ENCODE results near the gene HTR3E. TPM values are rescaled to one million over a fixed set of nuclear protein-coding genes. Genes with fewer than 3 reads are reported as not detected.

Gene HTR3E
- polyA plus RNA-seq, 2 of the 4 experiments (the other 2 are of a cell fraction) = not detected

DNA sequence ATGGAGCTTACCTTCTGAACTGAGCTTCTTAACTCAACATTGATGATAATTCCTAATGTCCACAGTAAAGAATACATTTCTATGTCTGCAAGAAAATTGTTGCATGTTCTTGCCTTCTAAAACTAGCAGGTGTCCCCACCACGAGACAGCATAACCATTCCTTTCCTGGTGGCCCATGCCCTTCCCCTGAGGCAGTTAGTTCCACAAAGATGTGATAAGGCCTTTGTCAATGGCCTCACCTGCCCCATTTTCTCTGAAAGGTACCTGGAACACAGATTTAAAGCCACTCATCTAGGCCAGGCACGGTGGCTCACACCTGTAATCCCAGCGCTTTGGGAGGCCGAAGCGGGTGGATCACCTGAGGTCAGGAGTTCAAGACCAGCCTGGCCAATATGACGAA is 21.0 kb upstream of the HTR3E start:
- CTCF ChIA-PET = interaction anchor here (0.5 to 1.5 kb wide), 3 partner anchors 33 to 293 kb away, joined by 3 read pairs; partner anchors contain the start of gene EIF2B5
- no peak for ATAC-seq
- DNase-seq (ENCODE audit: low read depth in 1 of 2, low spot score in 1 of 2) = no peak

DNA sequence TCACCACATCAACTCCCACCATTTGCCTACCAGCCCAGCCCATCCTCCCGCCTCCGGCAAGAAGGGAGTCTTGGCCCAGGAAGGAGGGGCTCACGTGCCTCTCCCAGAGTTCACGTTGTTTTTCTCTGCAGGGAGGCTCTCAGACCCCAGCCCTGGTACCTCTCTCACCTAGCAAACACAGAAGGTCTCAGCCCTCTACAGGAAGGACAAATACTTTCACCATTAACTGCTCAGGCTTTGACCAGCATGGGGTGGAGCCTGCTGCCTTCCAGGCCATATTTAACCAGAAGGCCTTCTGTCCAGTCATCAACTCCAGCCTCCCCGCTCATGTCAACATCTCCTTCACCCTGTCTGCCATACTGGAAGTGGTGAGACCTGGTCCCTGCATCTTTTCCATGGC is 19.0 kb upstream of the HTR3E start:
- no peak for TF ChIP-seq GATA3 (IDR thresholded peaks at IDR 0.05; ENCODE audit: borderline replicate concordance)
- TF ChIP-seq RFX5 (IDR thresholded peaks at IDR 0.05) = no peak
- TF ChIP-seq EP300 (IDR thresholded peaks at IDR 0.05) = no peak
- TF ChIP-seq ZNF302 (CRISPR knock-in tag; IDR thresholded peaks at IDR 0.05) = no peak
- no peak for TF ChIP-seq FOSB (CRISPR knock-in tag; IDR thresholded peaks at IDR 0.05)
- no peak for TF ChIP-seq ZSCAN20 (CRISPR knock-in tag; IDR thresholded peaks at IDR 0.05)
- no peak for TF ChIP-seq JUN (IDR thresholded peaks at IDR 0.05)
- TF ChIP-seq PHF8 (IDR thresholded peaks at IDR 0.05; ENCODE audit: borderline replicate concordance, low read depth) = no peak
- no peak for TF ChIP-seq CHD2 (IDR thresholded peaks at IDR 0.05; ENCODE audit: low read length, partially characterized antibody)
- no peak for FAIRE-seq
- Histone ChIP-seq H3K27ac (no peak overlapping the region), H3K9me3 (no peaks in the 10 kb centered on the region), H3K4me1 (no peaks in the 10 kb centered on the region), H3K4me2 (no peak overlapping the region), H3K4me3 (no peak overlapping the region)
- 49% methylated on average over 5 of the region's 5 CpGs for WGBS (ENCODE audit: missing lambda C conversion rate)
- CTCF ChIA-PET = no interaction called here
- DNase-seq (ENCODE audit: low read depth in 1 of 2, low spot score in 1 of 2) = no peak
- POLR2A ChIA-PET = no interaction called here
- ATAC-seq = no peak

More for the DNA sequence above, 21.0 kb upstream of the HTR3E start:
- TF ChIP-seq PHF8 (IDR thresholded peaks at IDR 0.05; ENCODE audit: borderline replicate concordance, low read depth) (no peak), SREBF2 (IDR thresholded peaks at IDR 0.05) (no peak), RAD21 (conservative IDR thresholded peaks at IDR 0.05 in 1 of 2, IDR thresholded peaks at IDR 0.05 in 1 of 2) (no peak), FOXS1 (CRISPR knock-in tag; IDR thresholded peaks at IDR 0.05) (no peak), ZSCAN20 (CRISPR knock-in tag; IDR thresholded peaks at IDR 0.05) (no peak), RFX5 (IDR thresholded peaks at IDR 0.05) (no peak), CHD4 (IDR thresholded peaks at IDR 0.05; ENCODE audit: borderline replicate concordance) (no peak), MYC (IDR thresholded peaks at IDR 0.05; ENCODE audit: borderline replicate concordance, low read length) (no peak), HOXA7 (CRISPR knock-in tag; IDR thresholded peaks at IDR 0.05) (no peak), CBX2 (IDR thresholded peaks at IDR 0.05; ENCODE audit: borderline replicate concordance, low read depth) (no peak), KDM1A (IDR thresholded peaks at IDR 0.05; ENCODE audit: low read depth) (no peak), MAZ (IDR thresholded peaks at IDR 0.05; ENCODE audit: borderline replicate concordance, low read depth, low read length) (no peak), JUNB (IDR thresholded peaks at IDR 0.05) (no peak)
- TF ChIP-seq, protein P1, sequence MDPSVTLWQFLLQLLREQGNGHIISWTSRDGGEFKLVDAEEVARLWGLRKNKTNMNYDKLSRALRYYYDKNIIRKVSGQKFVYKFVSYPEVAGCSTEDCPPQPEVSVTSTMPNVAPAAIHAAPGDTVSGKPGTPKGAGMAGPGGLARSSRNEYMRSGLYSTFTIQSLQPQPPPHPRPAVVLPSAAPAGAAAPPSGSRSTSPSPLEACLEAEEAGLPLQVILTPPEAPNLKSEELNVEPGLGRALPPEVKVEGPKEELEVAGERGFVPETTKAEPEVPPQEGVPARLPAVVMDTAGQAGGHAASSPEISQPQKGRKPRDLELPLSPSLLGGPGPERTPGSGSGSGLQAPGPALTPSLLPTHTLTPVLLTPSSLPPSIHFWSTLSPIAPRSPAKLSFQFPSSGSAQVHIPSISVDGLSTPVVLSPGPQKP (IDR thresholded peaks at IDR 0.05; ENCODE audit: low read depth, low read length) = no peak
- TF ChIP-seq, protein P2, sequence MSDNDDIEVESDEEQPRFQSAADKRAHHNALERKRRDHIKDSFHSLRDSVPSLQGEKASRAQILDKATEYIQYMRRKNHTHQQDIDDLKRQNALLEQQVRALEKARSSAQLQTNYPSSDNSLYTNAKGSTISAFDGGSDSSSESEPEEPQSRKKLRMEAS (IDR thresholded peaks at IDR 0.05) = no peak
- TF ChIP-seq, protein P3, sequence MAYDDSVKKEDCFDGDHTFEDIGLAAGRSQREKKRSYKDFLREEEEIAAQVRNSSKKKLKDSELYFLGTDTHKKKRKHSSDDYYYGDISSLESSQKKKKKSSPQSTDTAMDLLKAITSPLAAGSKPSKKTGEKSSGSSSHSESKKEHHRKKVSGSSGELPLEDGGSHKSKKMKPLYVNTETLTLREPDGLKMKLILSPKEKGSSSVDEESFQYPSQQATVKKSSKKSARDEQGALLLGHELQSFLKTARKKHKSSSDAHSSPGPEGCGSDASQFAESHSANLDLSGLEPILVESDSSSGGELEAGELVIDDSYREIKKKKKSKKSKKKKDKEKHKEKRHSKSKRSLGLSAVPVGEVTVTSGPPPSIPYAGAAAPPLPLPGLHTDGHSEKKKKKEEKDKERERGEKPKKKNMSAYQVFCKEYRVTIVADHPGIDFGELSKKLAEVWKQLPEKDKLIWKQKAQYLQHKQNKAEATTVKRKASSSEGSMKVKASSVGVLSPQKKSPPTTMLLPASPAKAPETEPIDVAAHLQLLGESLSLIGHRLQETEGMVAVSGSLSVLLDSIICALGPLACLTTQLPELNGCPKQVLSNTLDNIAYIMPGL (CRISPR knock-in tag; IDR thresholded peaks at IDR 0.05; ENCODE audit: borderline replicate concordance) = no peak
- no peaks in the 10 kb centered on the region for H3K4me1 ChIP-seq
- no peaks in the 10 kb centered on the region for H3K9me3 ChIP-seq
- no peak overlapping the region for H3K27ac ChIP-seq
- H3K4me3 ChIP-seq = no peak overlapping the region
- no peak for FAIRE-seq
- H3K4me2 ChIP-seq = no peak overlapping the region
- 46% methylated on average over 2 of the region's 6 CpGs for WGBS (ENCODE audit: missing lambda C conversion rate)
- POLR2A ChIA-PET = no interaction called here

DNA sequence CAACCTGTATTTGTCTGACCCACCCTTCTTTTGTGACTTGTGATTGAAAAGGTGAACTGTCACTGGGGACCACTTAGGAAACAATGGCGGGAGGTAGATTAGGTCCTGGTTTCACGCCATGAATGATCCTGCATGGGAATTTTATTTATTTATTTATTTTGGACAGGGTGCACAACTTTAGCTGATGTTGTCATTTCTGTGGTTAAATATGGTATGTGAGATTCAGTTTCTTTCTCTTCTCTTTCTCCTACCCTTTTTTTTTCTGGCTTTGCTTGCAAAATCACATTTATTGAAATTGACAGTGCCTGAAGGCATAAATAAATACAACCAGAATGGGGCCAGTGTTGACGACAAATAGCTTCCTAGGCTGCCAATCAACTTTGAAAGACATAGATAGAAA is 18.0 kb upstream of the HTR3E start:
- no peak for ATAC-seq

More for the DNA sequence above, 18.0 kb upstream of the HTR3E start:
- CTCF ChIA-PET = no interaction called here
- POLR2A ChIA-PET = no interaction called here
- no peaks in the 10 kb centered on the region for H3K9me3 ChIP-seq
- 87% methylated on average over 3 of the region's 3 CpGs for WGBS (ENCODE audit: missing lambda C conversion rate)
- H3K27ac ChIP-seq = no peak overlapping the region
- no peaks in the 10 kb centered on the region for H3K4me1 ChIP-seq
- no peak overlapping the region for H3K4me3 ChIP-seq
- FAIRE-seq (no peak), DNase-seq (ENCODE audit: low read depth in 1 of 2, low spot score in 1 of 2) (no peak)
- TF ChIP-seq CHD4 (IDR thresholded peaks at IDR 0.05; ENCODE audit: borderline replicate concordance) = no peak
- TF ChIP-seq ZFP36 (IDR thresholded peaks at IDR 0.05; ENCODE audit: borderline replicate concordance, partially characterized antibody) = no peak
- no peak overlapping the region for H3K4me2 ChIP-seq
